Measurements from ENCODE around the gene ENTPD7. TPM values are rescaled to one million over a fixed set of nuclear protein-coding genes. Genes with fewer than 3 reads are reported as not detected.
"Not testable (repeated sequence)": the region's sequence is repeated elsewhere in the genome, so short reads cannot be mapped to it uniquely, and the experiment has no call there.

Gene ENTPD7
- total RNA-seq, 4 donors from 2014 or later, result 9.0 to 31.7 (median 16.5) TPM

DNA sequence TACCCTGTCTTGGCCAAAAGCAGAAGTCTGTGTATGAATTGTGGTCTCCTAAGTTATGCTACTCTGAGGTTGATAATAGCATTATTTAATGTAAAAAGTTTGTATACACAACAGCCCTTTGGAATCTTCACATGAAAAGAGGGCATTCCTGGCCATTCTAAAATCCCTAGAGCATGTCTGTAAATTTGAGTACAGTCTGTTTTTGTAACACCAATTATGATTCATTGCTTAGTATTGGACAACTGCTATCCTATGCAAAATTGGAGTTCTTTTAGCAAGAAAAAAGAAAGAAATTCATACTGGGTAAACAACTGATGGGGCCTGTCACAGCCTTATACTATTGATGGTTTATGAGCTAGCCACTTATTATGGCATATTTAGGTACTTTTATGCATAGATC is 82.9 kb downstream of the ENTPD7 start:
- Histone ChIP-seq H3K4me3 (no peak overlapping the region), H3K4me1 (peaks cover 0 to 14% (median 0%) of the 10 kb centered on the region in 3 donors), H3K27me3 (no peaks in the 10 kb centered on the region), H3K36me3 (peaks cover 17 to 100% (median 20%) of the 10 kb centered on the region in 3 donors), H3K9me3 (peaks cover 0 to 20% (median 7%) of the 10 kb centered on the region in 3 donors), H3K27ac (no peak overlapping the region)
- TF ChIP-seq, protein P1, sequence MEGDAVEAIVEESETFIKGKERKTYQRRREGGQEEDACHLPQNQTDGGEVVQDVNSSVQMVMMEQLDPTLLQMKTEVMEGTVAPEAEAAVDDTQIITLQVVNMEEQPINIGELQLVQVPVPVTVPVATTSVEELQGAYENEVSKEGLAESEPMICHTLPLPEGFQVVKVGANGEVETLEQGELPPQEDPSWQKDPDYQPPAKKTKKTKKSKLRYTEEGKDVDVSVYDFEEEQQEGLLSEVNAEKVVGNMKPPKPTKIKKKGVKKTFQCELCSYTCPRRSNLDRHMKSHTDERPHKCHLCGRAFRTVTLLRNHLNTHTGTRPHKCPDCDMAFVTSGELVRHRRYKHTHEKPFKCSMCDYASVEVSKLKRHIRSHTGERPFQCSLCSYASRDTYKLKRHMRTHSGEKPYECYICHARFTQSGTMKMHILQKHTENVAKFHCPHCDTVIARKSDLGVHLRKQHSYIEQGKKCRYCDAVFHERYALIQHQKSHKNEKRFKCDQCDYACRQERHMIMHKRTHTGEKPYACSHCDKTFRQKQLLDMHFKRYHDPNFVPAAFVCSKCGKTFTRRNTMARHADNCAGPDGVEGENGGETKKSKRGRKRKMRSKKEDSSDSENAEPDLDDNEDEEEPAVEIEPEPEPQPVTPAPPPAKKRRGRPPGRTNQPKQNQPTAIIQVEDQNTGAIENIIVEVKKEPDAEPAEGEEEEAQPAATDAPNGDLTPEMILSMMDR (IDR thresholded peaks at IDR 0.05), result no peak
- TF ChIP-seq POLR2A (IDR thresholded peaks at IDR 0.05), result no peak
- intact Hi-C loops (cut with DNase I), result no loop called here
- DNase-seq, result no peak

DNA sequence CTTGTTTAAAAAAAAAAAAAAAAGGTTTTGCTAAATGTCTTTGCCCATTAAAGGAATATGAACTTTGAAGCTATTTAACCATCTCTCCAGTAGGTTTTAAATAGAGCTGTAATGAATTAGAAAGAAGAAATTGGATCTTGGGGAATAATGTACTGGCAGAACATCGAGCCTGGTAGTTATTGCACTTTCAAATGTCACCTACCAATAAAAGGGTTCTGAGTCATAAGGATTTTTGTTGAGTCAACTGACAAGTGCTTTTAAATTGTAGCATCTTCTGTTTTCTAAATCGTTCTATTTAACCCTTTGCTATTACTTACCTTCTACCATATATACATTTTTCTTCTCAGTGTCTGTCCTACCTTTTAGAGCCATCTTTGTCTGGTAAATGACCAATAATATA is 83.4 kb downstream of the ENTPD7 start:
- intact Hi-C loops (cut with DNase I), result no loop called here
- Histone ChIP-seq H3K36me3 (peaks cover 17 to 100% (median 25%) of the 10 kb centered on the region in 3 donors), H3K4me3 (no peak overlapping the region), H3K27ac (no peak overlapping the region), H3K27me3 (no peaks in the 10 kb centered on the region), H3K4me1 (peaks cover 0 to 14% (median 0%) of the 10 kb centered on the region in 3 donors), H3K9me3 (peaks cover 0 to 20% (median 7%) of the 10 kb centered on the region in 3 donors)
- DNase-seq, result no peak
- TF ChIP-seq, protein P1 (IDR thresholded peaks at IDR 0.05), result no peak
- TF ChIP-seq POLR2A (IDR thresholded peaks at IDR 0.05), result no peak
- WGBS, 2 donors, result 43 to 53% methylated on average over 2 of the region's 2 CpGs

DNA sequence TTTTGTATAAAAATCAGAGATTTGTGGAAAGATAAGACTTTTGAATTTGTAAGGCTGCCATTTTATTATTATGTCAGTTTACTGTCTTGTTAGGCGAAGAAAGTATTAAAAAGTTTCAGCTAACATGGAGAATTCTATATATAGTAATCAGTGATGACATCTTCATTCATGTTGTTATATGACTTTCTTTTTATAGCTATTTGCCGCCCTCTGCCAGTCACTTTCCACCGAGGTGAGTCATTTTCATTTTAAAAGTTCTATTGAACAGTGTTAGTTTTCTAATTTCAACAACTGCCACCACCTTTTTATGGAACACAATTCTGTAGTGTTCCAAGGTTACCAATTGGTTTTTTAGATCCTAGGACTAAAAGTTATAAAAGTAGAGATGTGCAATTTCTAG is 84.5 kb downstream of the ENTPD7 start:
- DNase-seq, result no peak
- H3K4me3 ChIP-seq, result no peak overlapping the region
- TF ChIP-seq, protein P1 (IDR thresholded peaks at IDR 0.05), result no peak
- TF ChIP-seq POLR2A (IDR thresholded peaks at IDR 0.05), result no peak
- no peaks in the 10 kb centered on the region for H3K27me3 ChIP-seq
- peaks cover 17 to 100% (median 27%) of the 10 kb centered on the region in 3 donors for H3K36me3 ChIP-seq
- H3K27ac ChIP-seq, result no peak overlapping the region
- peaks cover 0 to 14% (median 0%) of the 10 kb centered on the region in 3 donors for H3K4me1 ChIP-seq
- peaks cover 0 to 20% (median 7%) of the 10 kb centered on the region in 3 donors for H3K9me3 ChIP-seq
- intact Hi-C loops (cut with DNase I), result no loop called here
- WGBS, 2 donors, result 70 to 72% methylated on average over 3 of the region's 3 CpGs

DNA sequence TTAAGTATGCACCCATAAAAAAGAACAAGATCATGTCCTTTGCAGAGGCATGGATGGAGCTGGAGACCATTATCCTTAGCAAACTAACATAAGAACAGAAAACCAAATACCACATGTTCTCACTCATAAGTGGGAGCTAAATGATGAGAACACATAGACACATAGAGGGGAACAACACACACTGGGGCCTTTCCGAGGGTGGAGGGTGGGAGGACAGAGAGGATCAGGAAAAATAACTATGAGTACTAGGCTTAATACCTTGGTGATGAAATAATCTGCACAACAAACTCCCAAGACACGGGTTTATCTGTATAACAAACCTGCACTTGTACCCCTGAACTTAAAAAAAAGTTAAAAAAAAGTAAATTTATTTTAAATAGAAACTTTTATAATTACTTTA is 86.9 kb downstream of the ENTPD7 start:
- peaks cover 13 to 100% (median 26%) of the 10 kb centered on the region in 3 donors for H3K36me3 ChIP-seq
- H3K27ac ChIP-seq; H3K27me3 ChIP-seq; H3K4me3 ChIP-seq; H3K9me3 ChIP-seq; DNase-seq; intact Hi-C loops (cut with DNase I): not testable (repeated sequence)
- 72 to 86% methylated on average over 2 of the region's 2 CpGs for WGBS, 2 donors
- peaks cover 0 to 14% (median 0%) of the 10 kb centered on the region in 3 donors for H3K4me1 ChIP-seq

DNA sequence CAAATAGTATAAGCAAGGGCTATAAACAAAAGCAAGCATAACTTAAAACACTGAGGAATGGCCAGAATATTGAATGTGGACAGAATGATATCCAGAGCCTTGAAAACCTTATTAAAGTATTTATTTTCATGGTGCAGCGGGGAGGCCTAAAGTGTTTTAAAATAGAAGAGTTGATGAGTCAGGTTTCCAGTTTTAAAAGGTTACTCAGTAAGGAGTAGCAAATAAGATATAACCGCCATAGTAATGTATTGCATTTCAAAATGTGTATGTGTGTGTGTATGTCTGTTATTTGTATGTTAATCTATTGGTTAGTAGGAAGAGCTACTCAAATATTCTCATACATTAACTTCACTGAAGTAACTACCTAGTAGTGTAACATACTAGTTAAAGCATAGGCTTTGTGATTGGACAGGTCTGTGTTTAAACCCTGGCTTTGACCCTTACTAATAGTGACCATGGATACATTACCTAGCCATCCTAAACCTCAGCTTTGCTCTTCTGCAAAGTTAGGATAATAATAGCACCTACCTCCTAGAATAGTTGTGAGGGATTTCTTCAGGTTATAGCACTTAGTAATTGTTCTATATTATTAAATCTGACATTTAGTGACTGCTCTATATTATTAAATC is 89.6 kb downstream of the ENTPD7 start:
- H3K4me3 ChIP-seq, result no peak overlapping the region
- no peaks in the 10 kb centered on the region for H3K4me1 ChIP-seq
- no peak for DNase-seq
- H3K36me3 ChIP-seq, result peaks cover 0 to 100% (median 27%) of the 10 kb centered on the region in 3 donors
- no peaks in the 10 kb centered on the region for H3K9me3 ChIP-seq
- intact Hi-C loops (cut with DNase I), result no loop called here
- H3K27me3 ChIP-seq, result no peaks in the 10 kb centered on the region
- H3K27ac ChIP-seq, result no peak overlapping the region
- TF ChIP-seq, protein P1 (IDR thresholded peaks at IDR 0.05), result no peak
- TF ChIP-seq POLR2A (IDR thresholded peaks at IDR 0.05), result no peak
- 94 to 95% methylated on average over 2 of the region's 2 CpGs for WGBS, 2 donors
